GM21367 (cell line): ENCODE results near the gene RPUSD3.

Source experiments
- ATAC-seq: cut with Tn5 transposase; IDR thresholded peaks from one replicate; pipeline ENCODE4 v1.9.1; 2021; ENCODE audit not compliant: unreplicated experiment

The RPUSD3 gene

GRCh38 chr3:9808345-9809037, 35.3 kb downstream of the RPUSD3 start:
- peak; percentile 44 for ATAC-seq

- no peak for ATAC-seq
Measured at GRCh38 chr3:9807981-9808344, 35.8 kb downstream of the RPUSD3 start.

GRCh38 chr3:9806688-9807589, 36.9 kb downstream of the RPUSD3 start:
- ATAC-seq: no peak

GRCh38 chr3:9806137-9806536, 37.7 kb downstream of the RPUSD3 start:
- ATAC-seq: no peak

DNA sequence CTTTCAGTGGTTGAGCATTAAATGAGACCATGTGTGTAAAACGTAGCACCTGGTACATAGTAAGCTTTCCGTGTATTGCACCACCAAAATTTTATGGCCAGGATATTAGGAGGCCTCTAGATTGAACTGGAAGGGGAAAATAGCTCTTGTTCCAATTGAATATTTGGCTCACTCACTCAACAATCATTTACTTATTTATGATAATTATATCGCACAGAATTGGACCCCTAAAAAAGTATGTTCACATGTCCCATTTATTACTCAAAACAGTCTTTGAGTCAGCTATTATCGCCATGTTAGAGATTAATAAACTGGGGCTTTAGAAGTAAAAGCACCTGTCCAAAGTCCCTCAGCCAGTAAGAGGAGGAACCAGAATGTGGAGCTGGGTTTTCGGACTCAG, 38.8 kb downstream of the RPUSD3 start:
- ATAC-seq: no peak

GRCh38 chr3:9803494-9803893, 40.3 kb downstream of the RPUSD3 start:
- ATAC-seq: no peak

GRCh38 chr3:9800529-9800928, 43.3 kb downstream of the RPUSD3 start:
- no peak for ATAC-seq

- no peak for ATAC-seq
Measured at GRCh38 chr3:9797196-9797945, 46.4 kb downstream of the RPUSD3 start.

GRCh38 chr3:9795207-9795606, 48.6 kb downstream of the RPUSD3 start:
- no peak for ATAC-seq

DNA sequence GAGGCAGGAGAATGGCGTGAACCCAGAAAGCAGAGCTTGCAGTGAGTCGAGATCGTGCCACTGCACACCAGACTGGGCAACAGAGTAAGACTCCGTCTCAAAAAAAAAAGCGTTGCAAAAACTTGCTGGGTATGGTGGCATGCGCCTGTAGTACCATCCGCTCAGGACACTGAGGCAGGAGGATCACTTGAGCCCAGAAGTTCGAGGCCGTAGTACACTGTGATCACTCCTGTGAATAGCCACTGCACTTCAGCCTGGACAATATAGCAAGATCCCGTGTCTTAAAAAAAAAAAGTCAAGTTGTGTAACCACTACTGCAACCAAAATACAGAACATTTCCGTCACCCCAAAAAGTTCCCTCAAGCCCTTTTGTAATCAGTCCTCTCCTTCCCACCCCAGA, 49.4 kb downstream of the RPUSD3 start:
- ATAC-seq: no peak

DNA sequence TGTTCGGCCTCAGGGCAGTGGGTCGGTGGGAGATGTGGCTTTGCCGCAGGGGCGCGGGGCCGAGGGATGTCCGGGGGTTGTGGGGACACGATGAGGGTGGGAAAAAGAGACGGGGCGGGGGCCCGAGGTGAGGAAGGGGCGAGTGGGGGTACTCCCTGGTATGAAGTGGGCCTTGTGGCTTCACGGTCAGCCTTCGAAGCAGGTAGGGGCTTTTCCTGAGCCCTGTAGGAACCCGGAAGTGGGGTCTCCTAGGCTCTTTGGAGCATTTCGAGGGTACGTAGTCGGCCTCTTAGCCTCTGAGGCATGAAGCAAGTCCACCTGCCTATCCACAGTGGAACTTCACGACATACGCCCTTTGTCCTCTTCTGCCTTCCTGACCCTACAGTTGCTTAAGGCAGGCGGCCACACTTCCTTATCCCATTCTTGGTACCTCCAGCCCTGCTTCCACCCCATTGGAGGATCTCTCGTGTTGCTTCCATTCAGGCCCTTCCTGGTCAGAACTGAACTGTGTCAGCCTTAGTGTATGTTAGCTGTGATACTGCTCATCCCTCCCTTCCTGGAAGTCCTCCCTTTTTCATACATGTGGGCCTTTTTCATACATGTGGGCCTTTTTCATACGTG, 50.5 kb downstream of the RPUSD3 start:
- no peak for ATAC-seq

GRCh38 chr3:9792405-9793160, 51.2 kb downstream of the RPUSD3 start, which contains the start of the genes ARPC4 and TADA3:
Gene ARPC4 (plus strand): TSS chr3:9793082. CDS start chr3:9793122, 40 bp downstream.
Gene TADA3 (minus strand): TSS chr3:9792473. CDS start chr3:9791466, 1,007 bp downstream.
- ATAC-seq: peak; percentile 72

DNA sequence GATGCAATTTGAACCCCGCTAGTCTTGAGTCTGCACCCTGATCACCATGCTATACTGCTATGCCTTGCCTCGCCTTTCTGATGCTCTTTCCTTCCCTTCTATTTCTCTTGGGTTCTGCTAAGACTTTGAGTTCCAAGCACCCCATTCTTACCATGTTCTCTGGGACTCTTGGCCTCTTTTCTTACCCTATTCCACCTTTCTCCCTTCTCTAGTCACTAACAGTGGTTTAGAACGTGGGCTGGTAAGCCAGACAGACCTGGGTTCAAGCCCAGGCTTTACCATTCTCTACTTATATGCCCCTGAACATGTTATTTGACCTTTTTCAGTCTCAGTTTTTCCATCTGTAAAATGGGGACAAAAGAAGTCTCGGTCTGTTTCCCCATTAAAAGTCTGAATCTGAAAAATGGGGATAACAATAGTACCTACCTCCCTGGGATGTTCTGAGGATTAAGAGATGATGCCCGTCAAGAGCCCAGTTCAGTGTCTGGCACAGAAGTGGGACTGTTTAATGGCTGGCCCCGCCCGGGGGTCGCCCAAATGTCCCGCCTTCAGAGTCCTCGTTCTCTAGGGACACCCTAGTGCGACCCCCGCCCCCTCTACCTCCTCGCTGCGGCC, 51.9 kb downstream of the RPUSD3 start:
- no peak for ATAC-seq

- ATAC-seq: no peak
Measured at GRCh38 chr3:9791127-9791526, 52.7 kb downstream of the RPUSD3 start.
